CD4-positive, alpha-beta T cell (primary cell): Measurements from ENCODE around the gene HLA-DQB2. TPM values are rescaled to one million over a fixed set of nuclear protein-coding genes. Genes with fewer than 3 reads are reported as not detected.

Experiments used
- ATAC-seq: fragments of 200-7000 bp; cut with Tn5 transposase; one replicate; pipeline ENCODE4 v1.10.0; 2022; ENCODE audit warnings: mild to moderate bottlenecking; ENCODE audit not compliant: poor library complexity
- CTCF ChIA-PET: fragments of 350-600 bp; sonication (Branson Sonifier 250); formaldehyde crosslinking; loops from one replicate; lab custom pipeline; 2021; ENCODE audit warnings: antibody characterized with exemption, inconsistent platforms; lab: Charles Lee
- POLR2A ChIA-PET: fragments of 350-600 bp; sonication (Branson Sonifier 250); formaldehyde crosslinking; loops from one replicate; lab custom pipeline; 2021; ENCODE audit warnings: antibody characterized with exemption, inconsistent platforms; lab: Charles Lee
- DNase-seq, 14 experiments: peaks; one replicate each; pipeline ENCODE4 v3.0.0-alpha.2; 2013 to 2020; ENCODE audit warnings: mixed read lengths in 2 of 14
- H3K27ac ChIP-seq, 2 donors: one replicate each; pipeline versions ENCODE4 v1.5.1 to v1.7.0; 2013; ENCODE audit warnings: low read length in 2 of 2, low read depth in 1 of 2, mild to moderate bottlenecking in 1 of 2
- H3K27me3 ChIP-seq, 2 experiments: 1 replicate in 1 of 2; 2 replicates in 1 of 2; pipeline versions ENCODE4 v1.6.1 to v1.7.0; 2013; ENCODE audit warnings: low read length in 2 of 2, control low read depth in 1 of 2, mild to moderate bottlenecking in 1 of 2, moderate library complexity in 1 of 2; ENCODE audit not compliant: insufficient read depth in 2 of 2, control insufficient read depth in 1 of 2
- H3K36me3 ChIP-seq: one replicate; pipeline ENCODE4 v1.6.1; 2013; ENCODE audit warnings: low read length, control low read depth; ENCODE audit not compliant: insufficient read depth
- H3K4me1 ChIP-seq: one replicate; pipeline ENCODE4 v1.6.1; 2013; ENCODE audit warnings: low read length, control low read depth; ENCODE audit not compliant: insufficient read depth
- H3K4me3 ChIP-seq: one replicate; pipeline ENCODE4 v1.5.1; 2013; ENCODE audit warnings: mild to moderate bottlenecking, low read length, moderate library complexity
- H3K9me3 ChIP-seq, 2 experiments: 1 replicate in 1 of 2; 2 replicates in 1 of 2; pipeline versions ENCODE4 v1.6.1 to v1.7.0; 2013; ENCODE audit warnings: low read length in 2 of 2, mild to moderate bottlenecking in 2 of 2, control low read depth in 1 of 2, moderate library complexity in 1 of 2; ENCODE audit not compliant: control insufficient read depth in 1 of 2, insufficient read depth in 1 of 2
- H3K27ac Mint-ChIP-seq: one replicate; pipeline ENCODE4 v1.8.0; 2020; ENCODE audit warnings: mixed read lengths
- H3K27me3 Mint-ChIP-seq: one replicate; pipeline ENCODE4 v1.8.0; 2021; ENCODE audit warnings: mixed read lengths
- H3K36me3 Mint-ChIP-seq: one replicate; pipeline ENCODE4 v1.8.0; 2021; ENCODE audit warnings: low read depth, mixed read lengths
- H3K4me1 Mint-ChIP-seq: one replicate; pipeline ENCODE4 v1.8.0; 2021; ENCODE audit warnings: low read depth, mixed read lengths
- H3K4me3 Mint-ChIP-seq: one replicate; pipeline ENCODE4 v1.8.0; 2020; ENCODE audit warnings: mild to moderate bottlenecking, mixed read lengths
- H3K9me3 Mint-ChIP-seq: one replicate; pipeline ENCODE4 v1.8.0; 2020; ENCODE audit warnings: mixed read lengths
- intact Hi-C, 2 experiments: fragments of 100-400 bp; cut with DNase I in 1 of 2; cut with micrococcal nuclease in 1 of 2; formaldehyde crosslinking; loops; one replicate each; pipeline versions ENCODE4 v1.15.1 to v1.9.0; 2023 to 2025; cut with DNase I, micrococcal nuclease
- total RNA-seq, 174 experiments: library from RNA in 2 of 174; stranded (reverse) in 2 of 174; gene quantifications; one replicate each; pipeline ENCODE4 v1.2.3 and lab custom pipeline; 2021 to 2026
- TF ChIP-seq, protein P1 (sequence below): fragments of 200-600 bp; IDR thresholded peaks from one replicate; pipeline ENCODE4 v1.8.0; 2022; ENCODE audit warnings: antibody characterized with exemption, mild to moderate bottlenecking

HLA-DQB2 gene
- total RNA-seq, 2 experiments from 2014 or later: 1.3 to 2.2 TPM

DNA sequence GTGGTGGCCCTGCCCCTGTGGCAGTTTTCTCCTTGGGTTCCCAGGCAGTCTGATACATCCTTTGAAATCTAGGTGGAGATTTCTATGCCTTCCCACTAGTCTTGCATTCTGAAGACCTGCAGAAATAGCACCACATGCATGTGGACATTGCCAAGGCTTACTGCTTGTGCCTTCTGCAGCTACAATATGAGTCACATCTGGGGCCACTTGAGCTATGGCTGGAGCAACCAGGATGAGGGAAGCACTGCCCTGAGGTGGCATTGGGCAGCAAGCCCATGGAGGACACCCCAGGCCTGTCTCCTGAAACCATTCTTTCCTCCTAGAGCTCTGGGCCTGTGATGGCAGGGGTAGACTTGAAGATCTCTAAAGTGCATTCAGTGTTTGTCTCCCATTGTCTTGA lies 15.7 kb upstream of the HLA-DQB2 start:
- Mint-ChIP-seq H3K4me1 (no peaks in the 10 kb centered on the region), H3K36me3 (no peaks in the 10 kb centered on the region), H3K27me3 (peaks cover 37% of the 10 kb centered on the region), H3K27ac (no peak overlapping the region), H3K4me3 (no peak overlapping the region), H3K9me3 (no peaks in the 10 kb centered on the region)
- ATAC-seq (no peak), DNase-seq (no peak)
- ChIA-PET POLR2A (no interaction called here), CTCF (no interaction called here)
- TF ChIP-seq, protein P1, sequence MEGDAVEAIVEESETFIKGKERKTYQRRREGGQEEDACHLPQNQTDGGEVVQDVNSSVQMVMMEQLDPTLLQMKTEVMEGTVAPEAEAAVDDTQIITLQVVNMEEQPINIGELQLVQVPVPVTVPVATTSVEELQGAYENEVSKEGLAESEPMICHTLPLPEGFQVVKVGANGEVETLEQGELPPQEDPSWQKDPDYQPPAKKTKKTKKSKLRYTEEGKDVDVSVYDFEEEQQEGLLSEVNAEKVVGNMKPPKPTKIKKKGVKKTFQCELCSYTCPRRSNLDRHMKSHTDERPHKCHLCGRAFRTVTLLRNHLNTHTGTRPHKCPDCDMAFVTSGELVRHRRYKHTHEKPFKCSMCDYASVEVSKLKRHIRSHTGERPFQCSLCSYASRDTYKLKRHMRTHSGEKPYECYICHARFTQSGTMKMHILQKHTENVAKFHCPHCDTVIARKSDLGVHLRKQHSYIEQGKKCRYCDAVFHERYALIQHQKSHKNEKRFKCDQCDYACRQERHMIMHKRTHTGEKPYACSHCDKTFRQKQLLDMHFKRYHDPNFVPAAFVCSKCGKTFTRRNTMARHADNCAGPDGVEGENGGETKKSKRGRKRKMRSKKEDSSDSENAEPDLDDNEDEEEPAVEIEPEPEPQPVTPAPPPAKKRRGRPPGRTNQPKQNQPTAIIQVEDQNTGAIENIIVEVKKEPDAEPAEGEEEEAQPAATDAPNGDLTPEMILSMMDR: no peak
- H3K4me1 ChIP-seq: no peaks in the 10 kb centered on the region
- no peak overlapping the region for H3K4me3 ChIP-seq
- no peaks in the 10 kb centered on the region for H3K9me3 ChIP-seq
- H3K27me3 ChIP-seq: no peaks in the 10 kb centered on the region
- intact Hi-C loops: no loop called here
- H3K36me3 ChIP-seq: no peaks in the 10 kb centered on the region
- H3K27ac ChIP-seq: no peak overlapping the region

DNA sequence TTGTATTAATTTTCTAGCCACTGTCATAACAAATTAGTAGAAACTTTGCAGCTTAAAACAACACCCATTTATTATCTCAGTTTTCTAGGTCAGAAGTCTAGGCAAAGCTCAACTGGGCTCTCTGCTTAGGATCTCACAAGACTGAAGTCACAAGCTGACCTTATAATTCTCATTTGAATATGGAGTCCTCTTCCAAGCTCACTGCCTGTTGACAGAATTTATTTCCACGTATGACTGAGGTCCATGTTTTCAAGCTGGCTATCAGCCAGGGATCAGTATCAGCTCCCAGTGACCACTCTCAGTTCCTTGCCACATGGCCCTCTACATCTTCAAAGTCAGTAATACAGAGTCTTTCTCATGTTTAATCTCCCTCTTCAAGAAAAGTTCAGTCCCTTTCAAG lies 11.7 kb upstream of the HLA-DQB2 start:
- no peak for DNase-seq
- ChIA-PET POLR2A (no interaction called here), CTCF (no interaction called here)
- H3K4me3 ChIP-seq: no peak overlapping the region
- no peak for ATAC-seq
- Mint-ChIP-seq H3K27ac (no peak overlapping the region), H3K9me3 (no peaks in the 10 kb centered on the region), H3K4me1 (no peaks in the 10 kb centered on the region), H3K36me3 (no peaks in the 10 kb centered on the region), H3K4me3 (no peak overlapping the region), H3K27me3 (peaks cover 36% of the 10 kb centered on the region)
- no peaks in the 10 kb centered on the region for H3K4me1 ChIP-seq
- no peaks in the 10 kb centered on the region for H3K9me3 ChIP-seq
- no peaks in the 10 kb centered on the region for H3K36me3 ChIP-seq
- intact Hi-C loops: no loop called here
- peaks cover 2 to 3% of the 10 kb centered on the region in 2 experiments for H3K27me3 ChIP-seq
- TF ChIP-seq, protein P1: no peak
- no peak overlapping the region for H3K27ac ChIP-seq

DNA sequence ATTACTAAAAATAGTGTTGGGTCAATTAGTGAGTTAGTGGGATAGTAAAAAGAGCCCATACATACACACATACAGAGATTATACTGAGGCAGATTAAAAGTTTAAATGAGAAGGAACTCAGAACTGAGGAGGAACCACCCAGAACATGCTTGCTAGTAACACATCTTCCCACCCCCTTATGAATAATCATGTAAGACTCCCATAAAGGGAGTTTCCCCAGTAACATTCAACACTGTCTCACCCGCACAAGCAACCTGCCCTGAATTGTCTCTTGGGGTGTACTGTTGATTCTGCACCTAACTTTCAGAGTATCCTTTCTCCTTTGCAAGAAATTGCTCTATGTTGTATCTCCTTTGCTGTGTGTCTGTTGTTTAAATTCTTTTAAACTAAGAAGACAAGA lies 11.1 kb upstream of the HLA-DQB2 start:
- TF ChIP-seq, protein P1: no peak
- H3K4me3 Mint-ChIP-seq: no peak overlapping the region

More for the DNA sequence above, 11.1 kb upstream of the HLA-DQB2 start:
- intact Hi-C loops: no loop called here
- Mint-ChIP-seq H3K27me3 (peaks cover 38% of the 10 kb centered on the region), H3K27ac (no peak overlapping the region), H3K9me3 (no peaks in the 10 kb centered on the region), H3K36me3 (no peaks in the 10 kb centered on the region), H3K4me1 (no peaks in the 10 kb centered on the region)
- no peak overlapping the region for H3K4me3 ChIP-seq
- CTCF ChIA-PET: no interaction called here
- H3K36me3 ChIP-seq: no peaks in the 10 kb centered on the region
- H3K27me3 ChIP-seq: peaks cover 2 to 6% of the 10 kb centered on the region in 2 experiments
- no peak overlapping the region for H3K27ac ChIP-seq
- POLR2A ChIA-PET: no interaction called here
- no peak for ATAC-seq
- H3K9me3 ChIP-seq: no peaks in the 10 kb centered on the region
- DNase-seq: peak in 1 of 14 experiments; percentile 27
- H3K4me1 ChIP-seq: no peaks in the 10 kb centered on the region
